DOHH2 (cell line): Measurements from ENCODE around the gene UBAC2.

Experiments
- EZH2phosphoT487 ChIP-seq: fragments of 200-600 bp; sonication (generic); IDR thresholded peaks from 2 replicates; pipeline ENCODE4 v1.6.1; 2017; ENCODE audit warnings: borderline replicate concordance, mild to moderate bottlenecking, antibody characterized with exemption, low read length, moderate library complexity, mixed read lengths
- TF ChIP-seq, protein P1 (sequence below): fragments of 200-600 bp; sonication (generic); IDR thresholded peaks from one replicate; pipeline ENCODE4 v1.5.1; 2014; ENCODE audit warnings: antibody characterized with exemption, mild to moderate bottlenecking, low read depth, low read length; ENCODE audit not compliant: poor library complexity, severe bottlenecking

- TF ChIP-seq, protein P1, sequence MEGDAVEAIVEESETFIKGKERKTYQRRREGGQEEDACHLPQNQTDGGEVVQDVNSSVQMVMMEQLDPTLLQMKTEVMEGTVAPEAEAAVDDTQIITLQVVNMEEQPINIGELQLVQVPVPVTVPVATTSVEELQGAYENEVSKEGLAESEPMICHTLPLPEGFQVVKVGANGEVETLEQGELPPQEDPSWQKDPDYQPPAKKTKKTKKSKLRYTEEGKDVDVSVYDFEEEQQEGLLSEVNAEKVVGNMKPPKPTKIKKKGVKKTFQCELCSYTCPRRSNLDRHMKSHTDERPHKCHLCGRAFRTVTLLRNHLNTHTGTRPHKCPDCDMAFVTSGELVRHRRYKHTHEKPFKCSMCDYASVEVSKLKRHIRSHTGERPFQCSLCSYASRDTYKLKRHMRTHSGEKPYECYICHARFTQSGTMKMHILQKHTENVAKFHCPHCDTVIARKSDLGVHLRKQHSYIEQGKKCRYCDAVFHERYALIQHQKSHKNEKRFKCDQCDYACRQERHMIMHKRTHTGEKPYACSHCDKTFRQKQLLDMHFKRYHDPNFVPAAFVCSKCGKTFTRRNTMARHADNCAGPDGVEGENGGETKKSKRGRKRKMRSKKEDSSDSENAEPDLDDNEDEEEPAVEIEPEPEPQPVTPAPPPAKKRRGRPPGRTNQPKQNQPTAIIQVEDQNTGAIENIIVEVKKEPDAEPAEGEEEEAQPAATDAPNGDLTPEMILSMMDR = no peak
- TF ChIP-seq EZH2phosphoT487 = no peak
These were observed 179.5 kb downstream of the UBAC2 start for GRCh38 chr13:99379856-99380801.
